HCT116 (cell line): Measurements from ENCODE around the gene CADPS2.

Source experiments
- CTCF ChIP-seq, 3 experiments: fragments of 200-600 bp in 1 of 3; sonication (generic) in 1 of 3; IDR thresholded peaks in 2 of 3; conservative IDR thresholded peaks in 1 of 3; 2 replicates each; pipeline ENCODE4 v1.5.1; 2012 to 2017; ENCODE audit warnings: low read depth in 2 of 3, low read length in 2 of 3, antibody characterized with exemption in 1 of 3, borderline replicate concordance in 1 of 3, control low read depth in 1 of 3, mild to moderate bottlenecking in 1 of 3, mixed read lengths in 1 of 3, mixed run types in 1 of 3, moderate library complexity in 1 of 3; ENCODE audit not compliant: insufficient read depth in 1 of 3
- EZH2 ChIP-seq: fragments of 200-600 bp; sonication (generic); IDR thresholded peaks from 2 replicates; pipeline ENCODE4 v1.6.1; 2017; ENCODE audit warnings: antibody characterized with exemption, mixed run types
- FOSL1 ChIP-seq: IDR thresholded peaks from 2 replicates; pipeline ENCODE4 v1.6.1; 2012; ENCODE audit warnings: low read depth
- POLR2A ChIP-seq: IDR thresholded peaks from 2 replicates; pipeline ENCODE4 v1.7.0; 2011; ENCODE audit warnings: borderline replicate concordance; ENCODE audit not compliant: insufficient read depth, insufficient read length; ENCODE audit errors: extremely low read depth
- POLR2AphosphoS5 ChIP-seq: IDR thresholded peaks from 2 replicates; pipeline ENCODE4 v1.6.1; 2011; ENCODE audit warnings: mild to moderate bottlenecking, low read depth, low read length, moderate library complexity
- RAD21 ChIP-seq: IDR thresholded peaks from 2 replicates; pipeline ENCODE4 v1.6.1; 2012; ENCODE audit warnings: low read depth, mild to moderate bottlenecking
- YY1 ChIP-seq: IDR thresholded peaks from 2 replicates; pipeline ENCODE4 v1.6.1; 2011; ENCODE audit warnings: low read length, low read depth, moderate library complexity, mild to moderate bottlenecking; ENCODE audit not compliant: insufficient replicate concordance; ENCODE audit errors: extremely low read depth

DNA sequence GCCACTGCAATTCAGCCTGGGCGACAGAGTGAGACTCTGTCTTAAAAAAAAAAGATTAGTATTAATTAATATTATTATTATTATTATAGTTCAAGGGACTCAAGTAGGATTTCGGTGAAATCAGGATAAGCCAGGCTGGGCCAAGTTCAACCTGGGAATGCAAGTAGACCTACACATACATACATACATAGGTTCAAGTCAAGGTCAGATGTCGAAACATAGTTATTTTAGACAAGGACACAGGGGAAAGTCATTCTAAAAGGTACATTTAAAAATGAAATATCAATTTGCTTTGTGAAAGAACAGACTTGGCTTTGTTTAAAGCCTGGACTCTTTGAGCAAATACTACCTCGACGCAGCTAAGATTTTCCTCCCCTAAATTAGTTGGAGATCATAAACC lies 336.7 kb downstream of the CADPS2 start:
- no peak for TF ChIP-seq EZH2
- TF ChIP-seq CTCF (IDR thresholded peaks at IDR 0.05 in 2 of 3, conservative IDR thresholded peaks at IDR 0.05 in 1 of 3; ENCODE audit: borderline replicate concordance in 1 of 3, insufficient read depth in 1 of 3, low read depth in 2 of 3, low read length in 2 of 3), result no peak
- no peak for TF ChIP-seq RAD21
- TF ChIP-seq YY1, result no peak
- TF ChIP-seq POLR2AphosphoS5, result no peak
- TF ChIP-seq POLR2A, result no peak
- TF ChIP-seq FOSL1, result no peak
